Medulla oblongata (tissue), 1 donor: ENCODE results near the gene PRKAG2.

Experiments
- DNase-seq: peaks from one replicate; pipeline ENCODE4 v3.0.0-alpha.2; 2015; ENCODE audit errors: extremely low spot score

Gene PRKAG2

GRCh38 chr7:151695951-151696541, 180.9 kb downstream of the PRKAG2 start:
- DNase-seq: peak; percentile 56

- peak; percentile 65 for DNase-seq
Observed at GRCh38 chr7:151694828-151695580, 181.9 kb downstream of the PRKAG2 start.

GRCh38 chr7:151694441-151694827, 182.5 kb downstream of the PRKAG2 start:
- DNase-seq: no peak

- DNase-seq: no peak
Observed at GRCh38 chr7:151693140-151693539, 183.8 kb downstream of the PRKAG2 start.

- no peak for DNase-seq
Observed at GRCh38 chr7:151692721-151693120, 184.2 kb downstream of the PRKAG2 start.

- no peak for DNase-seq
Observed at GRCh38 chr7:151691449-151691848, 185.5 kb downstream of the PRKAG2 start.

GRCh38 chr7:151690606-151691005, 186.3 kb downstream of the PRKAG2 start:
- DNase-seq: no peak

- peak; percentile 81 for DNase-seq
Observed at GRCh38 chr7:151689196-151689971, 187.5 kb downstream of the PRKAG2 start.

- no peak for DNase-seq
Observed at GRCh38 chr7:151688236-151688780, 188.6 kb downstream of the PRKAG2 start.

GRCh38 chr7:151687523-151688235, 189.2 kb downstream of the PRKAG2 start:
- no peak for DNase-seq

- DNase-seq: no peak
Observed at GRCh38 chr7:151686826-151687225, 190.1 kb downstream of the PRKAG2 start.

GRCh38 chr7:151686016-151686766, 190.7 kb downstream of the PRKAG2 start:
- DNase-seq: no peak

GRCh38 chr7:151684408-151685175, 192.3 kb downstream of the PRKAG2 start:
- no peak for DNase-seq

- no peak for DNase-seq
Observed at GRCh38 chr7:151683615-151684407, 193.1 kb downstream of the PRKAG2 start.

GRCh38 chr7:151682831-151683614, 193.9 kb downstream of the PRKAG2 start:
- DNase-seq: peak; percentile 88

- no peak for DNase-seq
Observed at GRCh38 chr7:151681726-151682125, 195.2 kb downstream of the PRKAG2 start.

GRCh38 chr7:151680810-151681209, 196.1 kb downstream of the PRKAG2 start:
- no peak for DNase-seq

GRCh38 chr7:151679881-151680612, 196.9 kb downstream of the PRKAG2 start:
- no peak for DNase-seq
